Germinal center (tissue), 1 donor: Measurements from ENCODE around the gene R3HDML.
"Not testable (repeated sequence)": the region's sequence is repeated elsewhere in the genome, so short reads cannot be mapped to it uniquely, and the experiment has no call there.

Source experiments
- DNase-seq: peaks from one replicate; pipeline ENCODE4 v3.0.0; 2012; ENCODE audit warnings: mixed read lengths, low spot score

Gene R3HDML

GRCh38 chr20:44328428-44328827 lies 8.4 kb upstream of the R3HDML start:
- no peak for DNase-seq

GRCh38 chr20:44331201-44331600 lies 5.6 kb upstream of the R3HDML start:
- no peak for DNase-seq

GRCh38 chr20:44334306-44334705 lies 2.5 kb upstream of the R3HDML start:
- no peak for DNase-seq

GRCh38 chr20:44334709-44335108 lies 2.1 kb upstream of the R3HDML start:
- no peak for DNase-seq

- no peak for DNase-seq
Measured at GRCh38 chr20:44335675-44336074, 1.2 kb upstream of the R3HDML start.

- DNase-seq, result no peak
Measured at GRCh38 chr20:44336086-44336485, 757 bp upstream of the R3HDML start.

- DNase-seq, result no peak
Measured at GRCh38 chr20:44342248-44342647, 5.4 kb downstream of the R3HDML start.

- DNase-seq, result no peak
Measured at GRCh38 chr20:44343162-44343675, 6.4 kb downstream of the R3HDML start.

- no peak for DNase-seq
Measured at GRCh38 chr20:44344723-44345122, 7.9 kb downstream of the R3HDML start.

GRCh38 chr20:44345147-44345546 lies 8.3 kb downstream of the R3HDML start:
- no peak for DNase-seq

GRCh38 chr20:44345941-44346340 lies 9.1 kb downstream of the R3HDML start:
- DNase-seq, result not testable (repeated sequence)

- no peak for DNase-seq
Measured at GRCh38 chr20:44348168-44348659, 11.4 kb downstream of the R3HDML start.

- no peak for DNase-seq
Measured at GRCh38 chr20:44349349-44349748, 12.5 kb downstream of the R3HDML start.

GRCh38 chr20:44350567-44350966 lies 13.7 kb downstream of the R3HDML start:
- DNase-seq, result no peak

GRCh38 chr20:44354979-44355497 lies 18.2 kb downstream of the R3HDML start:
- no peak for DNase-seq

GRCh38 chr20:44355498-44356352 lies 18.9 kb downstream of the R3HDML start, which contains the start of gene HNF4A:
TSS of gene HNF4A (plus strand) at chr20:44355699. CDS start at chr20:44355805, 106 bp downstream.
- DNase-seq, result no peak

- DNase-seq, result no peak
Measured at GRCh38 chr20:44356353-44356723, 19.5 kb downstream of the R3HDML start.

GRCh38 chr20:44357020-44357419 lies 20.2 kb downstream of the R3HDML start:
- no peak for DNase-seq

GRCh38 chr20:44357555-44358125 lies 20.8 kb downstream of the R3HDML start:
- DNase-seq, result no peak

GRCh38 chr20:44358776-44359175 lies 21.9 kb downstream of the R3HDML start:
- DNase-seq, result no peak

- no peak for DNase-seq
Measured at GRCh38 chr20:44360221-44360620, 23.4 kb downstream of the R3HDML start.

GRCh38 chr20:44361021-44361420 lies 24.2 kb downstream of the R3HDML start:
- no peak for DNase-seq

- DNase-seq, result no peak
Measured at GRCh38 chr20:44362466-44362940, 25.7 kb downstream of the R3HDML start.
